ENCODE results near the gene SAP30L. TPM values are rescaled to one million over a fixed set of nuclear protein-coding genes. Genes with fewer than 3 reads are reported as not detected.
A peak's percentile ranks its signal among the peaks of the same experiment; 100 is the strongest.

Gene SAP30L
- total and polyA plus RNA-seq, 5 donors from 2014 or later = 30.9 to 54.9 (median 39.2) TPM

DNA sequence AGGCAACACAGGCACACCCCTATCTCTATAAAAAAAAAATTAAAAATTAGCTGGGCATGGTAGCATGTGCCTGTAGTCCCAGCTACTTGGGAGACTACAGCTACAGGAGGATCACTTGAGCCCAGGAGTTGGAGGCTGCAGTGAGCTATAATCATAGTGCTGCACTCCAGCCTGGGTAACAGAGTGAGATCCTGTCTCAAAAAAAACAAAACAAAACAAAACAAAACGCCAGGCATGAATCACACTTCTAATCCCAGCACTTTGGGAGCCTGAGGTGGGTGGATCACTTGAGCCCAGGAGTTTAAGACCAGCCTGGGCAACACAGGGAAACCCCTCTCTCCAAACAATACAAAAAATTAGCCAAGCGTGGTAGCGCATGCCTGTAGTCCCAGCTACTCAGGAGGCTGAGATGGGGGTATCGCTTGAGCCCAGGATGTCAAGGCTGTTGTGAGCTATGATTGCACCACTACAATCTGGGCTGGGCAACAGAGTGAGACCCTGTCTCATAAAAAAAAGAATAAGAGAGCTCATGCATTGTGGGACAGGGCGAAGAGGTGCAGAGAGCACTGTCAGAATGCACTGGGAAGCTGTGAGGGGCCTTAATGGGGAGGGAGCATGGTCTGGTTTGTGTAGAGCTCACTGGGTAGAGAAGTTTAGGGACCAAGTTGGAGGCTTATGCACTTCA lies 8.4 kb upstream of the SAP30L start:
- no peaks in the 10 kb centered on the region for H3K27me3 ChIP-seq (ENCODE audit: control insufficient read depth, insufficient read depth, low read length)
- no peak for ATAC-seq (ENCODE audit: low read depth in 2 of 2)
- H3K27ac Mint-ChIP-seq = no peak overlapping the region
- H3K9me3 ChIP-seq (ENCODE audit: control insufficient read depth in 2 of 2, low read length in 2 of 2) = no peaks in the 10 kb centered on the region
- peaks cover 9 to 18% (median 16%) of the 10 kb centered on the region in 4 donors for H3K4me1 Mint-ChIP-seq
- no peak overlapping the region for H3K4me3 ChIP-seq (ENCODE audit: low read depth, low read length)
- peaks cover 62% of the 10 kb centered on the region for H3K36me3 ChIP-seq (ENCODE audit: control insufficient read depth, insufficient read depth, low read length)
- no peaks in the 10 kb centered on the region for H3K4me1 ChIP-seq (ENCODE audit: control insufficient read depth, insufficient read depth, low read length, poor library complexity, severe bottlenecking)
- H3K36me3 Mint-ChIP-seq = peaks cover 67% of the 10 kb centered on the region
- no peak overlapping the region for H3K4me3 Mint-ChIP-seq
- no peaks in the 10 kb centered on the region for H3K27me3 Mint-ChIP-seq
- no peak overlapping the region for H3K27ac ChIP-seq (ENCODE audit: insufficient read depth, low read length, poor library complexity, severe bottlenecking)
- DNase-seq = no peak
- peaks cover 0 to 1% (median 0%) of the 10 kb centered on the region in 7 donors for H3K9me3 Mint-ChIP-seq

DNA sequence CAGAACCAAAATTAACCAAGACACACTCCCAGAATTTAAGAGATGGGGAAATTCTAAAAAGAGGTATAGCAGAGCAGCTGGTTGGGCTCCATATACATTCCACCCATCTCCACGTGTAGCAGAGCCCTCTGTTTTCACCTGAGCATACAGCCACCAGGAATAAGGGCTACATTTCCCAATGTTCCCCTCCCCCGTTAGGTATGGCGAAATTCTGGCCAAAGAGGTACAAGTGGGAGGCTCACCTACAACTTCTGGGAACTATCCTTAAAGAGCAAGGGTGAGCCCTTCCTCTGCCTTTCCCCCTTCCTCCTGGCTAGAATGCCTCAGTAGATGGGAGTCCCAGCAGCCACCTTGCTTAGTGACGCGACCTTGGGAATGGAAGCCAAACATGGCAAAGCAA lies 5.3 kb upstream of the SAP30L start:
- H3K9me3 ChIP-seq (ENCODE audit: control insufficient read depth in 2 of 2, low read length in 2 of 2) = no peaks in the 10 kb centered on the region
- no peak overlapping the region for H3K4me3 ChIP-seq (ENCODE audit: low read depth, low read length)
- no peaks in the 10 kb centered on the region for H3K27me3 ChIP-seq (ENCODE audit: control insufficient read depth, insufficient read depth, low read length)
- DNase-seq (no peak), ATAC-seq (ENCODE audit: low read depth in 2 of 2) (no peak)
- H3K27ac ChIP-seq (ENCODE audit: insufficient read depth, low read length, poor library complexity, severe bottlenecking) = no peak overlapping the region
- H3K9me3 Mint-ChIP-seq = peaks cover 0 to 1% (median 0%) of the 10 kb centered on the region in 7 donors
- H3K4me3 Mint-ChIP-seq = no peak overlapping the region
- peaks cover 4% of the 10 kb centered on the region for H3K27me3 Mint-ChIP-seq
- H3K36me3 ChIP-seq (ENCODE audit: control insufficient read depth, insufficient read depth, low read length) = peaks cover 58% of the 10 kb centered on the region
- peaks cover 59% of the 10 kb centered on the region for H3K36me3 Mint-ChIP-seq
- peaks cover 12% of the 10 kb centered on the region for H3K4me1 ChIP-seq (ENCODE audit: control insufficient read depth, insufficient read depth, low read length, poor library complexity, severe bottlenecking)
- peak overlapping the region in 1 of 3 donors; percentile 25 for H3K27ac Mint-ChIP-seq
- peaks cover 9 to 43% (median 27%) of the 10 kb centered on the region in 4 donors for H3K4me1 Mint-ChIP-seq

DNA sequence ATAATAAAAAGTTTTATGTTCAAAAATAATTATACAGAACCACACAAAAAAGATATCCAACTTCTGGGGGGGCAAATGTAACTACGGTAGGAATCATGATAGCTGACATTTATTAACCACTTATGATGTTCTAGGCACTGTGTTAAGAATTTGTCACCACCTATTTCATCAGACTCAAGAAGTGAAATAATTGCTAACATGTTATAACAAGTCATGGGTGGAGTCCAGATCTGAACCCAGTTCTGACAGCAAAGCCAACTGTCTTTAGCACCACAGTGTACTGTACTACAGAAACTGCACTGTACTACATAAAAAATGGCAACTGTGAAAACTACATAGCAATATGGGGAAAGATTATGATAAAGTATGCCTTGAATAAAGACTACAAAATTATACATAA lies 3.0 kb upstream of the SAP30L start:
- H3K4me3 Mint-ChIP-seq = peak overlapping the region in 2 of 4 donors; percentile 48 to 52
- ATAC-seq (ENCODE audit: low read depth in 2 of 2) (no peak), DNase-seq (no peak)
- Histone ChIP-seq H3K36me3 (ENCODE audit: control insufficient read depth, insufficient read depth, low read length) (peaks cover 39% of the 10 kb centered on the region), H3K27me3 (ENCODE audit: control insufficient read depth, insufficient read depth, low read length) (no peaks in the 10 kb centered on the region), H3K27ac (ENCODE audit: insufficient read depth, low read length, poor library complexity, severe bottlenecking) (no peak overlapping the region), H3K4me1 (ENCODE audit: control insufficient read depth, insufficient read depth, low read length, poor library complexity, severe bottlenecking) (peaks cover 25% of the 10 kb centered on the region), H3K4me3 (ENCODE audit: low read depth, low read length) (no peak overlapping the region), H3K9me3 (ENCODE audit: control insufficient read depth in 2 of 2, low read length in 2 of 2) (no peaks in the 10 kb centered on the region)
- peaks cover 4% of the 10 kb centered on the region for H3K27me3 Mint-ChIP-seq
- H3K9me3 Mint-ChIP-seq = peaks cover 0 to under 1% (median 0%) of the 10 kb centered on the region in 7 donors
- peaks cover 47% of the 10 kb centered on the region for H3K36me3 Mint-ChIP-seq
- H3K4me1 Mint-ChIP-seq = peaks cover 12 to 53% (median 35%) of the 10 kb centered on the region in 4 donors
- H3K27ac Mint-ChIP-seq = no peak overlapping the region

DNA sequence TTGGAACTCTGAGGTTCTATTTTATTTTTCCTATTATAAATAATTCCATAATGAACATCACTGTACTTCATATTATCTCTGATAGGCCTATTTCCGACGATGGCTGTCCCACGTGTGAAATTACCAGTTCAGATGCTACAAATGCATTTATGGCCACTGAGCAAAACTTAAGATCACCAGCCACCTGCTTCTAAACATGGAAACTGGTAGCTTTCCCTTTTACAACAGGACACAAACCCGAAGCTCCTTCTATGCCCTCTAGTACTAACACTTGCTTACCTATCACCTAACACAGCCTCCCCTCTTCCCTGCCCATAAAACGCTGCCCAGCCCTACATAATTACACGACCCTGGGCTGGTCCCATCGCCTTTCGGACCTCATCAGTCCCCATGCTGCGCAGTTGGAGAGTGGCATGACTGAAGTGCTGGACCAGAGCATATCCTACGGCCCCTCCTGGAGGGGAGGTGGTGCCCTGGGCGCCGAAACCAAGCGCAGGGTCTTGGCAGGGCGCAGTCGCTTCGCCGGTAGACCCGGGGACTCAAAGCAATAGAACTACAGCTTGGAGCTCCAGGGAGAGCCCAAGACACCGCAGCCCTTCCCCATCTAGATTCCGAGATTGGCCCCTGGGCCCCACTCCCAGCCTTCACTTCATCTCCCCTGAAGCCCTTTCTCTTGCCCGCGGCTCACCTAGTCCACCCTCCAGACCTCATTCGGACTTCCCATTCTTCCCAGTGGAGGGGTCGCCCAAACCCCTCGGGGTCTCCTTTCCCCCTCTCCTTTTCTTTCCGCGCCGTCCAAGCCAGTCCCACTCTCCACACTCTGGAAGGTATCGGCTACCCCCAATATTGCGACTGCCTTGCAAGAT lies 1.0 kb upstream of the SAP30L start:
- Mint-ChIP-seq H3K36me3 (peaks cover 30% of the 10 kb centered on the region), H3K4me1 (peaks cover 27 to 72% (median 49%) of the 10 kb centered on the region in 4 donors), H3K27me3 (peaks cover 4% of the 10 kb centered on the region)

DNA sequence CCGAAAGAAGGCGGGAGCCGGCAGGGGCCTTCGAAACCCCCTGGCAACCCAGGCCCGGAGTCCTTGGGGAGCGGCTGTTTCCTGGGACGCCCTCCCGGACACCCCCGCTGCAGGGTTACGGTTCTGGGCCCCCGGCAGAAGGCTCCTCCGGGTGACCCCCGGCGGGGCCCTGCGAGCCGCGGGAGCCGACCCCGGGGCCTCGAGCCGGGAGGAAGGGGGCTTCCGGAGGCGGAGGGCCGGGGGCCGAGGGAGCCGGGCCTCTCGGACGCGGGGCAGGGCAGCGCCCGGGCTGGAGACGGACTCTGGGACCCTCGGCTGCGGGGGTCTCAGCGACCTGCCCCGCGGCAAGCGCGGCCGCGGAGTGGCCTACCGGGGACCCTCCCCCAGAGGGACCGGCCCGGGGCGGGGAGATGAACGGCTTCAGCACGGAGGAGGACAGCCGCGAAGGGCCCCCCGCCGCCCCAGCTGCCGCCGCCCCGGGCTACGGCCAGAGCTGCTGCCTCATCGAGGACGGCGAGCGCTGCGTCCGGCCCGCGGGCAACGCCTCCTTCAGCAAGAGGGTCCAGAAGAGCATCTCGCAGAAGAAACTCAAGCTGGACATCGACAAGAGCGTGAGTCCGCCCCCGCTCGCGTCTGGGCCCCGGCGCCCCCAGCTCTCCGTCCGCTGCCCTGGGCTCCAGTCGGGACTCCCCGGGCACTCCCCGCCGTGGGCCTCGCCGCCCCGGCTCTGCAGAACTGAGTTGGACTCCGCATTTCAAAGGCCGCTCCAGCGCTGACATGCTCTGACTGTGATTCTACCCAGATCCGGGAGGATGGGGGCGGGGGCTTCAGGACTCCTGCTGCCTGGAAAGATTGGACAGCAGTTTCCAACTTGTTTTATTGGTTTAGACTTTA lies 645 bp downstream of the SAP30L start:
- H3K27me3 Mint-ChIP-seq = peaks cover 4% of the 10 kb centered on the region
- peak overlapping the region; percentile 90 to 99 (median 94) for H3K4me3 Mint-ChIP-seq
- Histone ChIP-seq H3K4me3 (ENCODE audit: low read depth, low read length) (peak overlapping the region; percentile 89), H3K9me3 (ENCODE audit: control insufficient read depth in 2 of 2, low read length in 2 of 2) (no peaks in the 10 kb centered on the region), H3K27ac (ENCODE audit: insufficient read depth, low read length, poor library complexity, severe bottlenecking) (peak overlapping the region; percentile 72), H3K36me3 (ENCODE audit: control insufficient read depth, insufficient read depth, low read length) (peaks cover 25% of the 10 kb centered on the region), H3K4me1 (ENCODE audit: control insufficient read depth, insufficient read depth, low read length, poor library complexity, severe bottlenecking) (peaks cover 46% of the 10 kb centered on the region), H3K27me3 (ENCODE audit: control insufficient read depth, insufficient read depth, low read length) (no peaks in the 10 kb centered on the region)
- H3K36me3 Mint-ChIP-seq = peaks cover 30% of the 10 kb centered on the region
- H3K27ac Mint-ChIP-seq = peak overlapping the region; percentile 34 to 96 (median 79)
- no peaks in the 10 kb centered on the region for H3K9me3 Mint-ChIP-seq
- ATAC-seq (ENCODE audit: low read depth in 2 of 2) (no peak), DNase-seq (peak; percentile 33 to 39 (median 34))
- H3K4me1 Mint-ChIP-seq = peaks cover 31 to 78% (median 53%) of the 10 kb centered on the region in 4 donors

More for the DNA sequence above, 1.0 kb upstream of the SAP30L start:
- peak overlapping the region; percentile 96 to 99 (median 96) for H3K27ac Mint-ChIP-seq
- H3K4me1 ChIP-seq (ENCODE audit: control insufficient read depth, insufficient read depth, low read length, poor library complexity, severe bottlenecking) = peaks cover 45% of the 10 kb centered on the region
- H3K27me3 ChIP-seq (ENCODE audit: control insufficient read depth, insufficient read depth, low read length) = no peaks in the 10 kb centered on the region
- DNase-seq (peak in 2 of 3 donors; percentile 11 to 30), ATAC-seq (ENCODE audit: low read depth in 2 of 2) (no peak)
- H3K27ac ChIP-seq (ENCODE audit: insufficient read depth, low read length, poor library complexity, severe bottlenecking) = peak overlapping the region; percentile 72
- H3K4me3 Mint-ChIP-seq = peak overlapping the region; percentile 99 to 100 (median 100)
- H3K4me3 ChIP-seq (ENCODE audit: low read depth, low read length) = peak overlapping the region; percentile 93
- H3K9me3 Mint-ChIP-seq = no peaks in the 10 kb centered on the region
- no peaks in the 10 kb centered on the region for H3K9me3 ChIP-seq (ENCODE audit: control insufficient read depth in 2 of 2, low read length in 2 of 2)
- peaks cover 26% of the 10 kb centered on the region for H3K36me3 ChIP-seq (ENCODE audit: control insufficient read depth, insufficient read depth, low read length)

DNA sequence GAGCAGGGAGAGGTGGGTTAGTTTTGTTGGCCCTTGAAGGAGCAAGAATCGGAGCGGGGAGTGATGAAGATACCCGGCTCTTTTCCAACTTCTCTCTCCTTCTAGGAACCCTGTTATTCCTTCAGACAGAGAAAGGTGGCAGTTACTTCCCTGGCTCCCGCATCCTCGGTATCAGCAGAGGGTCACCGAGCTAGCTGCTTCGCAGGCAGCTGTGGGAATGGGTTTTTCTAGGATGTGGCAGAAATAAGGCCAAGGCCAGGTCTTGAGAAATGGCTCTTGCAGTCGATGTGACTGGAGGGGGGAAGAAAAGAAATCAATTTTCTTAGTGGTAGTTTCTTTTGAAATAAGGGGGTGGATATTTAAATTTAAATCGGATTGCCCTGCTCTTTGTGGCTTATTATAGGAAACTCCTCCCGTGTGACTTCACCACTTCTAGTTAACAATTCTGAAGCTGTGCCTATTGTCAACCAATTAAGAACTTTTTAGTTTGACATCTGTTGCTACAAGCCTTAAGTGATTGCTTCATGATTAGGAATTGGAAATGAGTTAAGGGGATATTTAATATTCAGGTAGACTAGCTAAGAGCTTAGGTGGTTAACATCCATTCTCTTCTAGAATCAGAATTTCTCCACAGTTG lies 1.4 kb downstream of the SAP30L start:
- no peaks in the 10 kb centered on the region for H3K9me3 Mint-ChIP-seq
- Histone ChIP-seq H3K4me3 (ENCODE audit: low read depth, low read length) (peak overlapping the region; percentile 89), H3K4me1 (ENCODE audit: control insufficient read depth, insufficient read depth, low read length, poor library complexity, severe bottlenecking) (peaks cover 46% of the 10 kb centered on the region), H3K27ac (ENCODE audit: insufficient read depth, low read length, poor library complexity, severe bottlenecking) (peak overlapping the region; percentile 72), H3K27me3 (ENCODE audit: control insufficient read depth, insufficient read depth, low read length) (no peaks in the 10 kb centered on the region), H3K36me3 (ENCODE audit: control insufficient read depth, insufficient read depth, low read length) (peaks cover 31% of the 10 kb centered on the region), H3K9me3 (ENCODE audit: control insufficient read depth in 2 of 2, low read length in 2 of 2) (no peaks in the 10 kb centered on the region)
- H3K4me1 Mint-ChIP-seq = peaks cover 31 to 74% (median 46%) of the 10 kb centered on the region in 4 donors
- ATAC-seq (ENCODE audit: low read depth in 2 of 2) (no peak), DNase-seq (peak in 2 of 3 donors; percentile 41 to 65)
- H3K27ac Mint-ChIP-seq = peak overlapping the region; percentile 34 to 88 (median 79)
- H3K27me3 Mint-ChIP-seq = peaks cover 4% of the 10 kb centered on the region
- H3K4me3 Mint-ChIP-seq = peak overlapping the region; percentile 90 to 98 (median 94)
- peaks cover 27% of the 10 kb centered on the region for H3K36me3 Mint-ChIP-seq

Data from CD4-positive, CD25-positive, alpha-beta regulatory T cell (primary cell).